Endothelial cell of umbilical vein (primary cell): ENCODE data around the gene SH2D3C. TPM values are rescaled to one million over a fixed set of nuclear protein-coding genes. Genes with fewer than 3 reads are reported as not detected.

ENCODE experiments used
- BruUV-seq: library from RNA; stranded (reverse); fragments of 400-500 nt; replicated peaks from 2 replicates; lab custom pipeline; 2021; lab: Mats Ljungman, UMichigan
- CTCF ChIA-PET: fragments of 300-600, 350-600 bp; sonication (Branson Sonifier 250); formaldehyde crosslinking; loops from one replicate; lab custom pipeline; 2021; ENCODE audit warnings: antibody characterized with exemption, inconsistent platforms; lab: Charles Lee
- POLR2A ChIA-PET: fragments of 300-600, 350-600 bp; sonication (Branson Sonifier 250); formaldehyde crosslinking; loops from one replicate; lab custom pipeline; 2021; ENCODE audit warnings: antibody characterized with exemption, inconsistent platforms; lab: Charles Lee
- DNase-seq: peaks from one replicate; pipeline ENCODE4 v3.0.0-alpha.2; 2011; ENCODE audit warnings: low read depth, low spot score
- FAIRE-seq: peaks from 2 replicates; lab custom pipeline; 2011; peaks lifted over from hg19 to GRCh38; lab: Jason Lieb, UNC
- H2AFZ ChIP-seq: 2 replicates; pipeline ENCODE4 v1.6.0; 2012; ENCODE audit warnings: low read depth, low read length, control low read depth, inconsistent platforms
- H3K27ac ChIP-seq: 2 replicates; pipeline ENCODE4 v1.5.1; 2011; ENCODE audit warnings: low read depth, mild to moderate bottlenecking, control low read depth, low read length, moderate library complexity; ENCODE audit not compliant: insufficient read depth
- H3K27me3 ChIP-seq, 2 experiments: 2 replicates each; pipeline versions ENCODE4 v1.6.0 to v1.6.1; 2011; ENCODE audit warnings: low read length in 2 of 2, mixed read lengths in 1 of 2; ENCODE audit not compliant: control insufficient read depth in 2 of 2, insufficient read depth in 2 of 2
- H3K36me3 ChIP-seq, 2 experiments: 2 replicates in 1 of 2; 3 replicates in 1 of 2; pipeline ENCODE4 v1.5.1; 2011; ENCODE audit warnings: low read length in 2 of 2, mild to moderate bottlenecking in 1 of 2, moderate library complexity in 1 of 2; ENCODE audit not compliant: control insufficient read depth in 2 of 2, insufficient read depth in 2 of 2; ENCODE audit errors: extremely low read depth in 1 of 2
- H3K4me1 ChIP-seq: 3 replicates; pipeline ENCODE4 v1.5.1; 2011; ENCODE audit warnings: mild to moderate bottlenecking, low read length; ENCODE audit not compliant: control insufficient read depth, insufficient read depth; ENCODE audit errors: extremely low read depth
- H3K4me2 ChIP-seq: 2 replicates; pipeline ENCODE4 v1.6.1; 2011; ENCODE audit warnings: low read length, control low read depth, mixed read lengths; ENCODE audit not compliant: insufficient read depth
- H3K4me3 ChIP-seq, 3 experiments: fragments of 200-600 bp in 1 of 3; sonication (generic), shearing (Covaris generic) in 1 of 3; replicated peaks in 1 of 3; 2 replicates each; pipeline ENCODE4 v1.5.1; 2011 to 2016; ENCODE audit warnings: control low read depth in 3 of 3, low read length in 3 of 3, mild to moderate bottlenecking in 2 of 3, inconsistent platforms in 1 of 3, low read depth in 1 of 3, moderate library complexity in 1 of 3; ENCODE audit not compliant: insufficient read depth in 1 of 3
- H3K79me2 ChIP-seq: 2 replicates; pipeline ENCODE4 v1.6.0; 2012; ENCODE audit warnings: low read length, inconsistent platforms; ENCODE audit not compliant: control insufficient read depth, insufficient read depth
- H3K9ac ChIP-seq: replicated peaks from 2 replicates; pipeline ENCODE3; 2011; ENCODE audit warnings: low read length, control low read depth; ENCODE audit not compliant: insufficient read depth; ENCODE audit errors: extremely low read depth
- H3K9me1 ChIP-seq: replicated peaks from 3 replicates; pipeline ENCODE4 v1.6.0; 2011; ENCODE audit warnings: mild to moderate bottlenecking, low read length; ENCODE audit not compliant: control insufficient read depth, insufficient read depth; ENCODE audit errors: extremely low read depth
- H3K9me3 ChIP-seq: replicated peaks from 2 replicates; pipeline ENCODE4 v1.5.1; 2012; ENCODE audit warnings: low read length, inconsistent platforms; ENCODE audit not compliant: control insufficient read depth, insufficient read depth
- H4K20me1 ChIP-seq: replicated peaks from 2 replicates; pipeline ENCODE3; 2011; ENCODE audit warnings: mild to moderate bottlenecking, low read length; ENCODE audit not compliant: control insufficient read depth, insufficient read depth; ENCODE audit errors: extremely low read depth
- CTCF ChIP-seq, 2 donors: IDR thresholded peaks; 1 replicate in 1 of 2; 2 replicates in 1 of 2; pipeline ENCODE4 v1.5.1; 2011; ENCODE audit warnings: low read length in 2 of 2, mild to moderate bottlenecking in 2 of 2, moderate library complexity in 2 of 2, control low read depth in 1 of 2, inconsistent platforms in 1 of 2, low read depth in 1 of 2; ENCODE audit not compliant: insufficient read depth in 1 of 2; ENCODE audit errors: extremely low read depth in 1 of 2
- EZH2 ChIP-seq: IDR thresholded peaks from 2 replicates; pipeline ENCODE4 v1.6.1; 2012; ENCODE audit warnings: borderline replicate concordance, low read depth, mild to moderate bottlenecking, moderate library complexity, low read length, inconsistent platforms; ENCODE audit not compliant: severe bottlenecking
- FOS ChIP-seq: IDR thresholded peaks from 2 replicates; pipeline ENCODE4 v1.6.1; 2011; ENCODE audit warnings: mild to moderate bottlenecking, low read length, moderate library complexity, borderline replicate concordance; ENCODE audit not compliant: insufficient read depth
- GATA2 ChIP-seq: IDR thresholded peaks from 2 replicates; pipeline ENCODE4 v1.7.0; 2011; ENCODE audit warnings: low read depth, mild to moderate bottlenecking, moderate library complexity, mixed read lengths, low read length; ENCODE audit not compliant: insufficient read length, insufficient read depth
- JUN ChIP-seq: IDR thresholded peaks from 2 replicates; pipeline ENCODE4 v1.6.1; 2011; ENCODE audit warnings: borderline replicate concordance, low read depth; ENCODE audit not compliant: insufficient read length, insufficient read depth
- MAX ChIP-seq: IDR thresholded peaks from 2 replicates; pipeline ENCODE4 v1.6.1; 2011; ENCODE audit not compliant: insufficient read depth, insufficient read length
- MYC ChIP-seq: IDR thresholded peaks from one replicate; pipeline ENCODE4 v1.6.1; 2011; ENCODE audit warnings: mild to moderate bottlenecking, low read depth, low read length
- POLR2A ChIP-seq: IDR thresholded peaks from 2 replicates; pipeline ENCODE4 v1.6.1; 2012; ENCODE audit warnings: low read depth, mild to moderate bottlenecking, control low read depth, low read length
- POLR2AphosphoS5 ChIP-seq: IDR thresholded peaks from 2 replicates; pipeline ENCODE4 v1.6.1; 2012; ENCODE audit warnings: low read depth, mild to moderate bottlenecking, control low read depth, low read length, moderate library complexity; ENCODE audit not compliant: insufficient read depth
- dilution Hi-C: fragments of 300-500 bp; cut with MboI; formaldehyde crosslinking; loops from one replicate; pipeline ENCODE4 v1.15.0; 2019; ENCODE audit warnings: low sequenced_read_pairs; ENCODE audit not compliant: extremely low pct_ligation_motif_present
- intact Hi-C: fragments of 100-400 bp; cut with micrococcal nuclease; formaldehyde crosslinking; loops from one replicate; pipeline ENCODE4 v1.10.0; 2022
- polyA plus RNA-seq, 4 experiments: library from polyadenylated mRNA; depleted of rRNA in 3 of 4; stranded (reverse) in 3 of 4; unstranded in 1 of 4; fragments of >200 nt; gene quantifications; 2 replicates each; pipeline versions ENCODE4 v1.2.1 to v1.2.3, GENCODE V29; 2011 to 2012; ENCODE audit warnings: missing spikeins in 1 of 4
- total RNA-seq: library from RNA; stranded (reverse); gene quantifications from 2 replicates; pipeline ENCODE4 v1.2.3, GENCODE V29; 2021

SH2D3C gene
- total and polyA plus RNA-seq, 2 donors (not counting 3 experiments of a cell fraction or from before 2014, with no cell fraction given), result 95.0 to 173 TPM

- dilution Hi-C loops, result no loop called here
- Histone ChIP-seq H3K4me3 (no peak overlapping the region), H3K27me3 (no peaks in the 10 kb centered on the region), H3K9me3 (no peaks in the 10 kb centered on the region), H4K20me1 (no peaks in the 10 kb centered on the region), H3K79me2 (no peaks in the 10 kb centered on the region), H3K9me1 (no peaks in the 10 kb centered on the region), H2AFZ (no peak overlapping the region), H3K9ac (no peak overlapping the region), H3K27ac (no peak overlapping the region), H3K4me1 (no peaks in the 10 kb centered on the region), H3K4me2 (no peak overlapping the region), H3K36me3 (no peaks in the 10 kb centered on the region)
- CTCF ChIA-PET, result interaction anchor here (1.4 kb wide), 1 partner anchor 13 kb away, joined by 5 read pairs; the partner anchor contains the start of gene TOR2A
- intact Hi-C loops, result no loop called here
- POLR2A ChIA-PET, result no interaction called here
- DNase-seq (no peak), FAIRE-seq (no peak)
- TF ChIP-seq CTCF (IDR thresholded peaks at IDR 0.05; ENCODE audit: extremely low read depth in 1 of 2, insufficient read depth in 1 of 2, low read depth in 1 of 2, low read length in 2 of 2), result no peak
- TF ChIP-seq MAX, result no peak
- no peak for TF ChIP-seq POLR2AphosphoS5
- TF ChIP-seq EZH2, result no peak
- no peak for TF ChIP-seq JUN
- TF ChIP-seq MYC, result no peak
- TF ChIP-seq FOS, result no peak
- TF ChIP-seq POLR2A, result no peak
- TF ChIP-seq GATA2, result no peak
- BruUV-seq, result no TSS peak
Measured at GRCh38 chr9:127721391-127721821, 57.1 kb downstream of the SH2D3C start.
